Naive thymus-derived CD4-positive, alpha-beta T cell (primary cell): ENCODE measurements around the gene MB. TPM values are rescaled to one million over a fixed set of nuclear protein-coding genes. Genes with fewer than 3 reads are reported as not detected.

Experiments used
- ATAC-seq: fragments of 150-1000 bp; cut with Tn5 transposase; 2 replicates; pipeline ENCODE4 v1.10.0; 2021; ENCODE audit warnings: mild to moderate bottlenecking, moderate library complexity
- CTCF ChIA-PET: fragments of 350-600 bp; sonication (Branson Sonifier 250); formaldehyde crosslinking; loops from one replicate; lab custom pipeline; 2021; ENCODE audit warnings: antibody characterized with exemption; lab: Charles Lee
- POLR2A ChIA-PET: fragments of 350-600 bp; sonication (Branson Sonifier 250); formaldehyde crosslinking; loops from one replicate; lab custom pipeline; 2021; ENCODE audit warnings: antibody characterized with exemption, inconsistent platforms; lab: Charles Lee
- DNase-seq, 9 donors: peaks; one replicate each; pipeline versions ENCODE4 v3.0.0 to v3.0.0-alpha.2; 2020 to 2022; ENCODE audit warnings: mixed read lengths in 1 of 9
- H3K27ac ChIP-seq: one replicate; pipeline ENCODE4 v1.7.0; 2013; ENCODE audit warnings: mild to moderate bottlenecking, low read depth, low read length, moderate library complexity
- H3K27me3 ChIP-seq, 2 donors: one replicate each; pipeline ENCODE4 v1.7.0; 2013; ENCODE audit warnings: low read length in 2 of 2, mild to moderate bottlenecking in 2 of 2, moderate library complexity in 2 of 2; ENCODE audit not compliant: control insufficient read depth in 2 of 2, insufficient read depth in 2 of 2
- H3K36me3 ChIP-seq, 3 experiments: 1 replicate in 2 of 3; 2 replicates in 1 of 3; pipeline ENCODE4 v1.7.0; 2013; ENCODE audit warnings: low read length in 3 of 3, mild to moderate bottlenecking in 3 of 3, moderate library complexity in 1 of 3; ENCODE audit not compliant: insufficient read depth in 3 of 3, control insufficient read depth in 2 of 3
- H3K4me1 ChIP-seq, 2 donors: one replicate each; pipeline ENCODE4 v1.7.0; 2013; ENCODE audit warnings: low read length in 2 of 2, mild to moderate bottlenecking in 2 of 2, moderate library complexity in 1 of 2; ENCODE audit not compliant: control insufficient read depth in 2 of 2, insufficient read depth in 2 of 2
- H3K4me3 ChIP-seq: 2 replicates; pipeline ENCODE4 v1.7.0; 2013; ENCODE audit warnings: mild to moderate bottlenecking, low read length
- H3K9me3 ChIP-seq, 3 experiments: 1 replicate in 2 of 3; 2 replicates in 1 of 3; pipeline ENCODE4 v1.7.0; 2013; ENCODE audit warnings: low read length in 3 of 3; ENCODE audit not compliant: control insufficient read depth in 2 of 3
- H3K27ac Mint-ChIP-seq, 9 donors: one replicate each; pipeline ENCODE4 v1.8.0; 2020 to 2022; ENCODE audit warnings: mixed read lengths in 9 of 9, mild to moderate bottlenecking in 8 of 9, moderate library complexity in 5 of 9, inconsistent platforms in 2 of 9
- H3K27me3 Mint-ChIP-seq, 5 donors: one replicate each; pipeline ENCODE4 v1.8.0; 2021 to 2022; ENCODE audit warnings: mixed read lengths in 5 of 5, mild to moderate bottlenecking in 1 of 5
- H3K36me3 Mint-ChIP-seq, 5 donors: one replicate each; pipeline ENCODE4 v1.8.0; 2020 to 2022; ENCODE audit warnings: mixed read lengths in 5 of 5, mild to moderate bottlenecking in 3 of 5, inconsistent platforms in 1 of 5
- H3K4me1 Mint-ChIP-seq, 7 donors: one replicate each; pipeline ENCODE4 v1.8.0; 2020 to 2022; ENCODE audit warnings: mixed read lengths in 7 of 7, mild to moderate bottlenecking in 3 of 7, inconsistent platforms in 1 of 7
- H3K4me3 Mint-ChIP-seq, 10 donors: one replicate each; pipeline ENCODE4 v1.8.0; 2020 to 2022; ENCODE audit warnings: mild to moderate bottlenecking in 10 of 10, mixed read lengths in 10 of 10, moderate library complexity in 6 of 10, inconsistent platforms in 2 of 10
- H3K9me3 Mint-ChIP-seq, 11 donors: one replicate each; pipeline ENCODE4 v1.8.0; 2020 to 2022; ENCODE audit warnings: mixed read lengths in 11 of 11, mild to moderate bottlenecking in 4 of 11, inconsistent platforms in 1 of 11, moderate library complexity in 1 of 11
- intact Hi-C, 2 donors: fragments of 100-400 bp; cut with micrococcal nuclease; formaldehyde crosslinking; loops; one replicate each; pipeline ENCODE4 v1.15.1; 2023
- polyA plus RNA-seq, 2 donors: library from polyadenylated mRNA; unstranded; fragments of 300-500 nt; fragmentation: Illumina TruSeq; gene quantifications; one replicate each; pipeline ENCODE4 v1.2.3, GENCODE V29; 2021
- total RNA-seq, 6 experiments: library from RNA in 5 of 6; stranded (reverse) in 5 of 6; gene quantifications; 1 replicate in 5 of 6; 2 replicates in 1 of 6; pipeline ENCODE4 v1.2.3 and lab custom pipeline; 2021 to 2026

MB gene
- total and polyA plus RNA-seq, 7 experiments from 2014 or later: 0.60 TPM; not detected in 6

DNA sequence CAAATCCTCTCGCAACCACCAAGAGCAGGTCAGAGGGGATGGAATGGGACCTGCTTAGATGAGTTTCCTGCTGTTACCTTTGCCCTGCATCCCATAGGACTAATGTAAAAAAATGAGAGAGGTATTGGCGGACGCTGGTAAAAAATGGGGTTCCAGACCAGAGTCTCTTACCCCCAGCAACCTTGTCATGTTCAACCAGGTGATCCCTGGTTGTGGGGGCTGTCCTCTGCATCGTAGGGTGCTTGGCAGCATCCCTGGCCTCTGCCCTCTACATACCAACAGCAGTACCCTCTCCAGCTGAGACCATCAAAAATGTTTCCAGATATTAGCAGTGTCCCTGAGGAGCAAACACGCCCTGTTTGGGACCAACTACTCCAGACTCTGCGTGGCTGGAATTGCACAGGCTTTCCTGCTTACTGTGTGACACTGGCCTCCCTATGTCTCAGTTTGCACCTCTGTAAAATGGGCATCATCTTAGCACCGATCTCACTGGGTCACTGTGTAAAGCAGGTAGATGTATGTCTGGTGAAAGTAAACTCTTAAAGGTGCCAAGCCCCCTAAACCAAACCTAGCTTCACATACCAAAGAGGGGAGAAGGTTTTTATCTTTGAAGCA is 32.6 kb upstream of the MB start:
- peak overlapping the region; percentile 96 for H3K27ac ChIP-seq
- peak overlapping the region; percentile 95 to 100 (median 100) for H3K4me3 Mint-ChIP-seq
- no peaks in the 10 kb centered on the region for H3K27me3 ChIP-seq
- H3K27ac Mint-ChIP-seq: peak overlapping the region; percentile 97 to 100 (median 100)
- peak overlapping the region; percentile 93 for H3K4me3 ChIP-seq
- no peak for ATAC-seq
- peaks cover 7 to 53% (median 31%) of the 10 kb centered on the region in 5 donors for H3K36me3 Mint-ChIP-seq
- H3K4me1 Mint-ChIP-seq: peaks cover 27 to 68% (median 55%) of the 10 kb centered on the region in 7 donors
- peaks cover 0 to 6% (median 0%) of the 10 kb centered on the region in 11 donors for H3K9me3 Mint-ChIP-seq
- no peaks in the 10 kb centered on the region for H3K27me3 Mint-ChIP-seq
- no peaks in the 10 kb centered on the region for H3K9me3 ChIP-seq
- intact Hi-C loops: loop anchor here (1.0 to 5.0 kb wide), 4 partner anchors 11 to 350 kb away; partner anchors contain the start of gene TOM1 (in 1 of the 2)
- peaks cover 27 to 39% of the 10 kb centered on the region in 2 donors for H3K4me1 ChIP-seq
- ChIA-PET POLR2A (interaction anchor here (0.6 to 7.0 kb wide), 5 partner anchors 11 to 590 kb away, joined by 3 to 96 read pairs (median 4); no protein-coding TSS in a partner anchor), CTCF (interaction anchor here (1.2 kb wide), 1 partner anchor 528 kb away, joined by 3 read pairs; no protein-coding TSS in a partner anchor)
- no peak for DNase-seq
- peaks cover 0 to 14% (median 3%) of the 10 kb centered on the region in 3 experiments for H3K36me3 ChIP-seq

GRCh38 chr22:35649026-35649553 is 32.0 kb upstream of the MB start:
- Histone ChIP-seq H3K4me3 (peak overlapping the region; percentile 93), H3K27ac (peak overlapping the region; percentile 96), H3K9me3 (no peaks in the 10 kb centered on the region), H3K36me3 (peaks cover 0 to 12% (median 3%) of the 10 kb centered on the region in 3 experiments), H3K4me1 (peaks cover 27 to 34% of the 10 kb centered on the region in 2 donors), H3K27me3 (no peaks in the 10 kb centered on the region)
- DNase-seq (no peak), ATAC-seq (no peak)
- Mint-ChIP-seq H3K27me3 (no peaks in the 10 kb centered on the region), H3K4me3 (peak overlapping the region; percentile 95 to 100 (median 100)), H3K27ac (peak overlapping the region; percentile 97 to 100 (median 100)), H3K9me3 (peaks cover 0 to 6% (median 0%) of the 10 kb centered on the region in 11 donors), H3K4me1 (peaks cover 24 to 61% (median 48%) of the 10 kb centered on the region in 7 donors), H3K36me3 (peaks cover 5 to 48% (median 26%) of the 10 kb centered on the region in 5 donors)
- POLR2A ChIA-PET: interaction anchor here (0.6 to 7.0 kb wide), 7 partner anchors 11 to 591 kb away, joined by 3 to 96 read pairs (median 4); partner anchors contain the start of gene TOM1
- intact Hi-C loops: loop anchor here (1.0 to 5.0 kb wide), 4 partner anchors 11 to 350 kb away; partner anchors contain the start of gene TOM1 (in 1 of the 2)
- CTCF ChIA-PET: interaction anchor here (1.2 kb wide), 1 partner anchor 529 kb away, joined by 3 read pairs; no protein-coding TSS in a partner anchor

- Mint-ChIP-seq H3K27me3 (no peaks in the 10 kb centered on the region), H3K36me3 (peaks cover 3 to 41% (median 18%) of the 10 kb centered on the region in 5 donors), H3K4me3 (peak within 1 kb of the TSS; percentile 95 to 100 (median 100)), H3K27ac (peak within 1 kb of the TSS; percentile 97 to 100 (median 100)), H3K9me3 (peaks cover 0 to 6% (median 0%) of the 10 kb centered on the region in 11 donors), H3K4me1 (peaks cover 17 to 54% (median 41%) of the 10 kb centered on the region in 7 donors)
- ChIA-PET CTCF (interaction anchor here (0.5 to 1.2 kb wide), 6 partner anchors 13 to 690 kb away, joined by 3 to 5 read pairs (median 3); no protein-coding TSS in a partner anchor), POLR2A (interaction anchor here (0.5 to 7.0 kb wide), 14 partner anchors 11 to 591 kb away, joined by 3 to 96 read pairs (median 3); partner anchors contain the start of genes APOL2, APOL3 and TOM1)
- Histone ChIP-seq H3K36me3 (peaks cover 0 to 5% (median 3%) of the 10 kb centered on the region in 3 experiments), H3K4me1 (peaks cover 27% of the 10 kb centered on the region in 2 donors), H3K27ac (peak within 1 kb of the TSS; percentile 96), H3K27me3 (no peaks in the 10 kb centered on the region), H3K9me3 (no peaks in the 10 kb centered on the region), H3K4me3 (peak within 1 kb of the TSS; percentile 93)
- ATAC-seq (peak; percentile 80), DNase-seq (peak; percentile 31 to 81 (median 79))
- intact Hi-C loops: loop anchor here (1.0 to 5.0 kb wide), 5 partner anchors 12 to 881 kb away; partner anchors contain the start of genes EIF3D (in 1 of the 2) and TOM1 (in 1 of the 2)
Observed at GRCh38 chr22:35648066-35649025, 31.2 kb upstream of the MB start, which contains the start of gene APOL6. Gene APOL6 (plus strand): TSS chr22:35648446. CDS start chr22:35656426, 7,980 bp downstream.

DNA sequence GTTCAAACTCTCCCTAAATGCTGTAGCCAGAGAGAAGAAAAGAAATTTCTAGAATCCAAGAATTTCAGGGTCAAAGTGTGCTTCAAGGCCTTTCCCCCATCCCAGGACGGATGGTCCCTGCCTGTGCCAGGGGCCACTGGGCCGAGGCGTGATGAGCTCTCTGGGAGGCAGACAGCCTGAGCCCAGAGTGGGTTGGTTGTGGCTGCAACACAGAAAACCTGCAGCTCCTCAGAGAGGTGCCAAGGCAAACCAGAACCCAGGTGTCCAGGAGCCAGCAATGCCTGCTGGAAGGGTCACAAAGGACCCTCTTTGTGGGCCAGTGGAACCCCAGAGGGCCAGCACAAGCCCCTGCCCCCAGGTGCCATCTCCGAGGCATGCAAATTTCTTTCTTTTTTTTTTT is 28.5 kb upstream of the MB start:
- H3K4me1 ChIP-seq: peaks cover 22% of the 10 kb centered on the region in 2 donors
- no peak overlapping the region for H3K4me3 Mint-ChIP-seq
- H3K27ac Mint-ChIP-seq: peak overlapping the region in 6 of 9 donors; percentile 25 to 100 (median 98)
- H3K4me3 ChIP-seq: no peak overlapping the region
- no peaks in the 10 kb centered on the region for H3K9me3 Mint-ChIP-seq
- peaks cover 14 to 38% (median 29%) of the 10 kb centered on the region in 7 donors for H3K4me1 Mint-ChIP-seq
- no peak for ATAC-seq
- ChIA-PET POLR2A (interaction anchor here (7.0 kb wide), 1 partner anchor 15 kb away, joined by 96 read pairs; no protein-coding TSS in a partner anchor), CTCF (no interaction called here)
- intact Hi-C loops: loop anchor here in 1 of 2 donors (5.0 kb wide), 1 partner anchor 57 kb away; no protein-coding TSS in a partner anchor
- peaks cover 0 to 5% (median 3%) of the 10 kb centered on the region in 3 experiments for H3K36me3 ChIP-seq
- no peak overlapping the region for H3K27ac ChIP-seq
- no peaks in the 10 kb centered on the region for H3K9me3 ChIP-seq
- DNase-seq: no peak
- peaks cover 3 to 21% (median 9%) of the 10 kb centered on the region in 5 donors for H3K36me3 Mint-ChIP-seq
- H3K27me3 Mint-ChIP-seq: no peaks in the 10 kb centered on the region
- no peaks in the 10 kb centered on the region for H3K27me3 ChIP-seq

- peaks cover 0 to 5% (median 0%) of the 10 kb centered on the region in 3 experiments for H3K36me3 ChIP-seq
- POLR2A ChIA-PET: no interaction called here
- Mint-ChIP-seq H3K9me3 (no peaks in the 10 kb centered on the region), H3K4me1 (peaks cover 8 to 21% (median 15%) of the 10 kb centered on the region in 7 donors), H3K27ac (peak overlapping the region in 2 of 9 donors; percentile 31 to 67), H3K27me3 (no peaks in the 10 kb centered on the region), H3K36me3 (peaks cover 0 to 7% (median 3%) of the 10 kb centered on the region in 5 donors), H3K4me3 (no peak overlapping the region)
- intact Hi-C loops: no loop called here
- ATAC-seq (no peak), DNase-seq (no peak)
- H3K9me3 ChIP-seq: no peaks in the 10 kb centered on the region
- CTCF ChIA-PET: no interaction called here
- no peak overlapping the region for H3K4me3 ChIP-seq
- peaks cover 11 to 13% of the 10 kb centered on the region in 2 donors for H3K4me1 ChIP-seq
- no peak overlapping the region for H3K27ac ChIP-seq
- H3K27me3 ChIP-seq: no peaks in the 10 kb centered on the region
Observed at GRCh38 chr22:35643991-35644390, 26.9 kb upstream of the MB start.
